Mesenchymal stem cell (in vitro differentiated cells and primary cell): ENCODE results near the gene LYG2.
"Not testable (repeated sequence)": the region's sequence is repeated elsewhere in the genome, so short reads cannot be mapped to it uniquely, and the experiment has no call there.

Experiments used
- DNase-seq: peaks from one replicate; pipeline ENCODE4 v3.0.0-alpha.2; 2013
- H2AFZ ChIP-seq: one replicate; pipeline ENCODE4 v1.6.1; 2013; ENCODE audit warnings: low read depth, mild to moderate bottlenecking, control low read depth, inconsistent platforms, low read length, moderate library complexity
- H2AK5ac ChIP-seq: 2 replicates; pipeline ENCODE4 v1.6.1; 2013; ENCODE audit warnings: low read length, moderate library complexity, mild to moderate bottlenecking, inconsistent platforms; ENCODE audit not compliant: severe bottlenecking
- H2BK120ac ChIP-seq: one replicate; pipeline ENCODE4 v1.6.1; 2013; ENCODE audit warnings: low read depth, mild to moderate bottlenecking, inconsistent platforms, low read length, moderate library complexity
- H2BK12ac ChIP-seq, 2 experiments: one replicate each; pipeline ENCODE4 v1.6.1; 2013; ENCODE audit warnings: inconsistent platforms in 2 of 2, low read length in 2 of 2, mild to moderate bottlenecking in 2 of 2, moderate library complexity in 2 of 2, control low read depth in 1 of 2
- H2BK15ac ChIP-seq: one replicate; pipeline ENCODE4 v1.6.1; 2013; ENCODE audit warnings: mild to moderate bottlenecking, low read depth, inconsistent platforms; ENCODE audit not compliant: poor library complexity, severe bottlenecking
- H2BK5ac ChIP-seq: 2 replicates; pipeline ENCODE4 v1.6.1; 2013; ENCODE audit warnings: low read depth, mild to moderate bottlenecking, low read length, control low read depth, inconsistent platforms; ENCODE audit not compliant: poor library complexity, severe bottlenecking
- H3K14ac ChIP-seq, 2 experiments: one replicate each; pipeline ENCODE4 v1.6.1; 2013; ENCODE audit warnings: inconsistent platforms in 2 of 2, low read length in 2 of 2, control low read depth in 1 of 2, mild to moderate bottlenecking in 1 of 2, moderate library complexity in 1 of 2
- H3K18ac ChIP-seq, 2 experiments: one replicate each; pipeline ENCODE4 v1.6.1; 2013; ENCODE audit warnings: inconsistent platforms in 2 of 2, low read length in 2 of 2, control low read depth in 1 of 2, low read depth in 1 of 2, mild to moderate bottlenecking in 1 of 2
- H3K23ac ChIP-seq, 2 experiments: one replicate each; pipeline ENCODE4 v1.6.1; 2013; ENCODE audit warnings: inconsistent platforms in 2 of 2, low read length in 2 of 2, mild to moderate bottlenecking in 2 of 2, moderate library complexity in 2 of 2, control low read depth in 1 of 2
- H3K27ac ChIP-seq: 2 replicates; pipeline ENCODE4 v1.5.1; 2013; ENCODE audit warnings: mild to moderate bottlenecking, moderate library complexity, low read length, control low read depth, inconsistent platforms; ENCODE audit not compliant: poor library complexity, severe bottlenecking
- H3K27me3 ChIP-seq, 2 experiments: 2 replicates each; pipeline versions ENCODE4 v1.6.1 to v1.7.0; 2013; ENCODE audit warnings: low read length in 2 of 2, mild to moderate bottlenecking in 2 of 2, moderate library complexity in 2 of 2, control low read depth in 1 of 2, inconsistent platforms in 1 of 2; ENCODE audit not compliant: control insufficient read depth in 1 of 2, insufficient read depth in 1 of 2
- H3K36me3 ChIP-seq, 2 experiments: 2 replicates each; pipeline versions ENCODE4 v1.6.1 to v1.7.0; 2013; ENCODE audit warnings: low read length in 2 of 2, control low read depth in 1 of 2, inconsistent platforms in 1 of 2, low read depth in 1 of 2, mild to moderate bottlenecking in 1 of 2; ENCODE audit not compliant: insufficient read depth in 2 of 2, control insufficient read depth in 1 of 2
- H3K4ac ChIP-seq, 2 experiments: one replicate each; pipeline ENCODE4 v1.6.1; 2013; ENCODE audit warnings: inconsistent platforms in 2 of 2, low read length in 2 of 2, mild to moderate bottlenecking in 2 of 2, moderate library complexity in 2 of 2, control low read depth in 1 of 2, low read depth in 1 of 2
- H3K4me1 ChIP-seq: 2 replicates; pipeline ENCODE4 v1.6.1; 2013; ENCODE audit warnings: low read depth, low read length, control low read depth; ENCODE audit not compliant: control insufficient read depth, insufficient read depth
- H3K4me2 ChIP-seq: 2 replicates; pipeline ENCODE4 v1.6.1; 2013; ENCODE audit warnings: low read length, mild to moderate bottlenecking, inconsistent platforms; ENCODE audit not compliant: poor library complexity, severe bottlenecking
- H3K4me3 ChIP-seq, 2 experiments: 2 replicates each; pipeline versions ENCODE4 v1.5.1 to v1.7.0; 2013; ENCODE audit warnings: low read length in 2 of 2, mild to moderate bottlenecking in 2 of 2, control low read depth in 1 of 2, low read depth in 1 of 2; ENCODE audit not compliant: insufficient read depth in 1 of 2
- H3K79me1 ChIP-seq: replicated peaks from 2 replicates; pipeline ENCODE4 v1.6.1; 2013; ENCODE audit warnings: mild to moderate bottlenecking, control low read depth, low read length, inconsistent platforms; ENCODE audit not compliant: poor library complexity, severe bottlenecking
- H3K9ac ChIP-seq: 2 replicates; pipeline ENCODE4 v1.7.0; 2013; ENCODE audit warnings: mild to moderate bottlenecking, low read length, moderate library complexity
- H3K9me3 ChIP-seq: 2 replicates; pipeline ENCODE4 v1.7.0; 2013; ENCODE audit warnings: mild to moderate bottlenecking, low read length; ENCODE audit not compliant: control insufficient read depth
- H4K8ac ChIP-seq: one replicate; pipeline ENCODE4 v1.6.1; 2013; ENCODE audit warnings: inconsistent platforms, mild to moderate bottlenecking, low read length, moderate library complexity
- H4K91ac ChIP-seq: one replicate; pipeline ENCODE4 v1.6.1; 2013; ENCODE audit warnings: mild to moderate bottlenecking, low read length, inconsistent platforms
- WGBS: methylation state at CpG from one replicate; pipeline ENCODE4 v1.1.7; 2013; ENCODE audit warnings: mixed read lengths; 5-methylcytosine and 5-hydroxymethylcytosine counted together

The LYG2 gene

DNA sequence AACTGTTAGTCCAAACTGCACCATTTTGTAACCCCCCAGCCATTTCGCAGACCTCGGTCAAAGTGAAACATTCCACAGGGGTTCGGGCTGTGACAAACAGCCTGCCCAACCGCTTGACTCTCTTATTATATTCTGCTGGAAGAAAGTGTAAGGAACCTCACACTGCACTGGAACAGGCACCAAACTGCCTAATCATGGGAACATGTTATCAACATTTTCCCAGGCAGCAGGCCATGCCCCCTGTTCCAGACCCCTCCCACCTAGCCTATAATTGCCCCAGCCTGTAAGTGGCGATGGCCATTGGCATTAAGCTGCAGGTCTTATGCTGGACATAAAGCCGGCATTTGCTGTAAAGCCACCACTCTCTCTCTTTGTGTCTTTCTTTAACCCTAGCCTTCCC lies 16.9 kb downstream of the LYG2 start:
- no peak overlapping the region for H2AFZ ChIP-seq
- H3K23ac ChIP-seq = no peak overlapping the region
- no peak overlapping the region for H3K18ac ChIP-seq
- no peak overlapping the region for H3K4me3 ChIP-seq
- H2BK5ac ChIP-seq = no peak overlapping the region
- no peak overlapping the region for H2BK12ac ChIP-seq
- no peaks in the 10 kb centered on the region for H3K79me1 ChIP-seq
- no peak overlapping the region for H4K8ac ChIP-seq
- no peak overlapping the region for H2BK120ac ChIP-seq
- 85% methylated on average over 6 of the region's 6 CpGs for WGBS
- no peaks in the 10 kb centered on the region for H3K4me1 ChIP-seq
- no peak overlapping the region for H2AK5ac ChIP-seq
- no peak overlapping the region for H3K27ac ChIP-seq
- no peaks in the 10 kb centered on the region for H3K9me3 ChIP-seq
- no peak overlapping the region for H3K4ac ChIP-seq
- no peak overlapping the region for H2BK15ac ChIP-seq
- no peak overlapping the region for H3K4me2 ChIP-seq
- no peak overlapping the region for H4K91ac ChIP-seq
- no peaks in the 10 kb centered on the region for H3K27me3 ChIP-seq
- no peaks in the 10 kb centered on the region for H3K36me3 ChIP-seq
- DNase-seq = no peak
- H3K14ac ChIP-seq = no peak overlapping the region
- H3K9ac ChIP-seq = no peak overlapping the region

DNA sequence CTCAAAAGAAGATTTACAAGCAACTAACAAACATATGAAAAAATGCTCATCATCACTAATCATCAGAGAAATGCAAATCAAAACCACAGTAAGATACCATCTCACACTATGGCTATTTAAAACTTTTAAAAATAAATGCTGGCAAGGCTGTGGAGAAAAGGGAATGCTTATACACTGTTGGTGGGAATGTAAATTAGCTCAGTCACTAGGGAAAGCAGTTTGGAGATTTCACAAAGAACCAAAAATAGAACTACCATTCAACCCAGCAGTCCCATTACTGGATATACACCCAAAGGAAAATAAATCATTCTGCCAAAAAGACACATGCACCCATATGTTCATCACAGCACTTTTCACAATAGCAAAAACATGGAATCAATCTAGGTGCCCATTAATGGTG lies 22.3 kb downstream of the LYG2 start:
- not testable (repeated sequence) for DNase-seq, H3K4me2 ChIP-seq, H2BK5ac ChIP-seq, H3K18ac ChIP-seq, H3K4ac ChIP-seq, H3K4me3 ChIP-seq, H2AK5ac ChIP-seq, H3K14ac ChIP-seq, H3K27ac ChIP-seq, H2BK120ac ChIP-seq, H3K79me1 ChIP-seq, H2BK12ac ChIP-seq, H3K27me3 ChIP-seq, H3K36me3 ChIP-seq, H4K91ac ChIP-seq, H3K23ac ChIP-seq, H2BK15ac ChIP-seq, H2AFZ ChIP-seq, H3K4me1 ChIP-seq, H3K9ac ChIP-seq, H4K8ac ChIP-seq
- peaks cover 13% of the 10 kb centered on the region for H3K9me3 ChIP-seq

DNA sequence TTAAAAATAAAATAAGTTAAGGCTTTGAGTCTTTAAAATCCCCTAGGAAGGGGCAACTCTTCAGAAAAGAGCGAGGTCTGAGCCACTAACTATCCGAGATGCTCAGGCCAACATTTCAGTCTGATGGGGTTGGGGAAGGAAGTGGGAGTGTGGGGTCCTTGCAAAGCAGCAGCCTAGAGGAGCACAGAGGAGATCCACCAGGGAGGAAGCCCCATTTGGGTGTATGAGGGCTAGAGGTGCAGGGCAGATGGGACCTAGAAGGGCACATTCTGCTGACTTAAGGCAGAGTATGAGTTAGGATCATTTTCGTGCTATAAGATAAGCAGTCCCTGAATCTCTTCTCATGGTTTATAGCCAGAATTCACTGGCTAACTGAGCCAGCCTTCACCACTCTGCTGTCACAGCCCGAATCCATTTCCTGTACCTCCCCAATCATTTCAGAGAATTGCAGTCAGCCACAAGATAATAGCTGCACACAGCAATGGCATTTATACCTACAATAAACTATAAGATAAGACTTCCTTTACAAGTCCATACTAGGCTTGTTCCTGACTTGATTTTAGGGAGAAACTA lies 37.5 kb downstream of the LYG2 start:
- H3K23ac ChIP-seq = no peak overlapping the region
- no peak overlapping the region for H3K27ac ChIP-seq
- no peak overlapping the region for H3K4me2 ChIP-seq
- no peaks in the 10 kb centered on the region for H3K27me3 ChIP-seq
- H3K4me1 ChIP-seq = no peaks in the 10 kb centered on the region
- no peak overlapping the region for H3K4ac ChIP-seq
- H3K18ac ChIP-seq = no peak overlapping the region
- peaks cover 4% of the 10 kb centered on the region for H3K9me3 ChIP-seq
- no peak overlapping the region for H4K8ac ChIP-seq
- H2BK12ac ChIP-seq = no peak overlapping the region
- WGBS = 66% methylated on average over 4 of the region's 4 CpGs
- no peaks in the 10 kb centered on the region for H3K79me1 ChIP-seq
- no peak overlapping the region for H2BK15ac ChIP-seq
- no peak overlapping the region for H2AFZ ChIP-seq
- H2AK5ac ChIP-seq = no peak overlapping the region
- DNase-seq = no peak
- H2BK5ac ChIP-seq = no peak overlapping the region
- no peak overlapping the region for H3K4me3 ChIP-seq
- H4K91ac ChIP-seq = no peak overlapping the region
- H3K14ac ChIP-seq = no peak overlapping the region
- no peak overlapping the region for H3K9ac ChIP-seq
- peaks cover 4 to 6% of the 10 kb centered on the region in 2 experiments for H3K36me3 ChIP-seq
- no peak overlapping the region for H2BK120ac ChIP-seq

DNA sequence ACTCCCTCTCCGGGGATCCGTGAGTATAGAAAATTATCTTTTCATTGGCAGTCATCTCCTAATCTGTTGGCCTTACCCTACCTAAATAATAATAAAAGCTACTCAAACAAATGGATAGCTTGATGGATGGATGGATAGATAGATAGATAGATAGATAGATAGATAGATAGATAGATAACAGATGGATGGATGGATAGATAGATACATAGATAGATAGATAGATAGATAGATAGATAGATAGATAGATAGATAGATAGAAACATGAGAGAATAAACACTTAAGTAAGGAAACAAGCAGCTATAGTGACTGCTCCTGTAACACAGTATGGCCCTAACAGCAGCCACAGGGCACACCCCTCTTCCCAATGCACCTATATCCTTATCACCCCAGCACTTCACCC lies 39.4 kb downstream of the LYG2 start:
- peaks cover 4% of the 10 kb centered on the region for H3K9me3 ChIP-seq
- no peak overlapping the region for H2BK15ac ChIP-seq
- WGBS = no CpG with 5 or more reads among the region's 2 CpGs
- H3K4me2 ChIP-seq = no peak overlapping the region
- no peak overlapping the region for H2BK12ac ChIP-seq
- no peak for DNase-seq
- no peak overlapping the region for H2BK5ac ChIP-seq
- peak overlapping the region; percentile 41 for H4K91ac ChIP-seq
- H3K27ac ChIP-seq = no peak overlapping the region
- no peak overlapping the region for H3K4ac ChIP-seq
- H3K36me3 ChIP-seq = peaks cover 4 to 6% of the 10 kb centered on the region in 2 experiments
- H3K4me3 ChIP-seq = no peak overlapping the region
- H2BK120ac ChIP-seq = no peak overlapping the region
- no peak overlapping the region for H2AFZ ChIP-seq
- H3K79me1 ChIP-seq = no peaks in the 10 kb centered on the region
- no peaks in the 10 kb centered on the region for H3K27me3 ChIP-seq
- H3K23ac ChIP-seq = no peak overlapping the region
- H3K14ac ChIP-seq = no peak overlapping the region
- no peak overlapping the region for H3K9ac ChIP-seq
- no peak overlapping the region for H4K8ac ChIP-seq
- H3K4me1 ChIP-seq = no peaks in the 10 kb centered on the region
- H2AK5ac ChIP-seq = no peak overlapping the region
- H3K18ac ChIP-seq = no peak overlapping the region
